Suprapubic skin (tissue), 3 donors: ENCODE results near the gene GDA.

Experiments
- POLR2A ChIP-seq, 2 donors: fragments of 450-650 bp; IDR thresholded peaks; one replicate each; pipeline ENCODE4 v1.6.1; 2017; ENCODE audit warnings: antibody characterized with exemption in 2 of 2, mild to moderate bottlenecking in 2 of 2, moderate library complexity in 2 of 2
- TF ChIP-seq, protein P1 (sequence below), 2 donors: fragments of 200-600 bp in 1 of 2; fragments of 450-650 bp in 1 of 2; sonication (generic) in 1 of 2; IDR thresholded peaks; one replicate each; pipeline ENCODE4 v1.5.1; 2016 to 2019; ENCODE audit warnings: antibody characterized with exemption in 2 of 2, mild to moderate bottlenecking in 1 of 2, moderate library complexity in 1 of 2

DNA sequence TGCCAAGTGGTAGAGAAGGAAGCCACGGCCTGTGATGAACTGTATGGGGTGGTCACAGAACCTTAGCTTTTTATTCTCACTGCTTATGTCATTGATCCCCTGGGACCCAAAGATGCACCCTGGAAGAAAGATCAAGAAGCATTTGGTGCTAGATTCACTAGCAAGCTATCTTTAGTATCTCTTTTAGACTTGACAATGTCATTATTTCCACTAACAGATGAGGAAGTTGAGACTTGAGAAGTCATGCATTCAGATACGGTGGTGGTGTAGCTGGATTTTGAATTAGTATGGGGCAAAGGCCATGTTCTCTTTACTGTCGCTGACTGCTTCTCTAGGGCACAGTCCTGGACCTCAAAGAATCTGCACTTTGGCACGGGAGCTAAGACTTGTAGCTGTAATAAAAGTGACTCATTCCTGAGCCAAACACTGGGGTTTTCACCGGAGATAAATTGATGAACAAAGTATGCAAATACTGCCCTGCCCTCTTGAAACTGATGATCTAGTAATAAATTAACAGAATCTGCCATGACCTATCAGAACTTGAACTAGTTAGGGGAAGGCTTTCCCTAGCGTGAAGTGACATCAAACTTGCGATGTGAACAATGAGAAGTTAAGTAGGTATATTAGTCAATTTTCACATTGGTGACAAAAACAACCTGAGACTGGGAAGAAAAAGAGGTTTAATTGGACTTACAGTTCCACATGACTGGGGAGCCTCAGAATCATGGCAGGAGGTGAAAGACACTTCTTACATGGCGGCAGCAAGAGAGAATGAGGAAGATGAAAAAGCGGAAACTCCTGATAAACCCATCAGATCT lies 5.4 kb downstream of the GDA start:
- TF ChIP-seq, protein P1, sequence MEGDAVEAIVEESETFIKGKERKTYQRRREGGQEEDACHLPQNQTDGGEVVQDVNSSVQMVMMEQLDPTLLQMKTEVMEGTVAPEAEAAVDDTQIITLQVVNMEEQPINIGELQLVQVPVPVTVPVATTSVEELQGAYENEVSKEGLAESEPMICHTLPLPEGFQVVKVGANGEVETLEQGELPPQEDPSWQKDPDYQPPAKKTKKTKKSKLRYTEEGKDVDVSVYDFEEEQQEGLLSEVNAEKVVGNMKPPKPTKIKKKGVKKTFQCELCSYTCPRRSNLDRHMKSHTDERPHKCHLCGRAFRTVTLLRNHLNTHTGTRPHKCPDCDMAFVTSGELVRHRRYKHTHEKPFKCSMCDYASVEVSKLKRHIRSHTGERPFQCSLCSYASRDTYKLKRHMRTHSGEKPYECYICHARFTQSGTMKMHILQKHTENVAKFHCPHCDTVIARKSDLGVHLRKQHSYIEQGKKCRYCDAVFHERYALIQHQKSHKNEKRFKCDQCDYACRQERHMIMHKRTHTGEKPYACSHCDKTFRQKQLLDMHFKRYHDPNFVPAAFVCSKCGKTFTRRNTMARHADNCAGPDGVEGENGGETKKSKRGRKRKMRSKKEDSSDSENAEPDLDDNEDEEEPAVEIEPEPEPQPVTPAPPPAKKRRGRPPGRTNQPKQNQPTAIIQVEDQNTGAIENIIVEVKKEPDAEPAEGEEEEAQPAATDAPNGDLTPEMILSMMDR (IDR thresholded peaks at IDR 0.05), result no peak
- TF ChIP-seq POLR2A (IDR thresholded peaks at IDR 0.05), result no peak
